Measurements from ENCODE around the gene PPP6R3.

The PPP6R3 gene

DNA sequence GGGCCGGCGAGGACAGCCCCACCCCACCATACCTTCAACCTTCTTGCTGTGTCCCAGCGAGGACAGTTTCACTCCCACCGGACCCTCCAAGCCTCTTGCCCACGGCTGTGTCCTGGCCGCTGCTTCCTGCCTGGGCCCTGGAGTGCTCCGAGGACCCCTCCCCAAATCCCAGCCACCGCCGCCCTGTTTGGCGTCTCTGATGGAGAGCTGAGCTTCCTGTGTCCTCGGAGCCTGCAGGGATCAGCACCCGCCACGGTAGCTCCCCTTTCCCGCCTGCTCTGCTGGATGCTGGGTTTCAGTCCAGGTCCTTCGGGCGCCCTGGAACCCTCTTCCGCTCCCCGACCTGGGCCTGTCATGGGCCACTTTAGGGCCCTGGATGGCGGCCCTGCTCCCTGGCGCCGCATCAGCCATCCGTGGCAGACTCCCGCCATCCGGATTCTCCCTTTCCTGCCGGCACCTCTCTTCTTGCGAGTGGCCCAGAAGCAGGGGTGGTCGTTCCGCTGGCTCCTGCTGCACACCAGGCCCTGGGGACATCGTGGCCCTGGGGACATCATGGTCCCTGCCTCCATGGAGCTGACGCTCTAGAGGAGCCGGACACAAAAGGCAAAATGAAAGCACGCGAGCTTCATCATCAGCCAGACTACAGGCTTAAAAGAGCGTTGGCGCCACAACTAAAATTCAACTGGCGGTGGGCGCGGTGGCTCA is 189.5 kb downstream of the PPP6R3 start:
- DNase-seq (ENCODE audit: low read depth in 2 of 3, low spot score in 2 of 3) = no peak

- DNase-seq (ENCODE audit: low read depth in 2 of 3, low spot score in 2 of 3) = no peak
Observed at GRCh38 chr11:68650801-68651200, 190.2 kb downstream of the PPP6R3 start.

DNA sequence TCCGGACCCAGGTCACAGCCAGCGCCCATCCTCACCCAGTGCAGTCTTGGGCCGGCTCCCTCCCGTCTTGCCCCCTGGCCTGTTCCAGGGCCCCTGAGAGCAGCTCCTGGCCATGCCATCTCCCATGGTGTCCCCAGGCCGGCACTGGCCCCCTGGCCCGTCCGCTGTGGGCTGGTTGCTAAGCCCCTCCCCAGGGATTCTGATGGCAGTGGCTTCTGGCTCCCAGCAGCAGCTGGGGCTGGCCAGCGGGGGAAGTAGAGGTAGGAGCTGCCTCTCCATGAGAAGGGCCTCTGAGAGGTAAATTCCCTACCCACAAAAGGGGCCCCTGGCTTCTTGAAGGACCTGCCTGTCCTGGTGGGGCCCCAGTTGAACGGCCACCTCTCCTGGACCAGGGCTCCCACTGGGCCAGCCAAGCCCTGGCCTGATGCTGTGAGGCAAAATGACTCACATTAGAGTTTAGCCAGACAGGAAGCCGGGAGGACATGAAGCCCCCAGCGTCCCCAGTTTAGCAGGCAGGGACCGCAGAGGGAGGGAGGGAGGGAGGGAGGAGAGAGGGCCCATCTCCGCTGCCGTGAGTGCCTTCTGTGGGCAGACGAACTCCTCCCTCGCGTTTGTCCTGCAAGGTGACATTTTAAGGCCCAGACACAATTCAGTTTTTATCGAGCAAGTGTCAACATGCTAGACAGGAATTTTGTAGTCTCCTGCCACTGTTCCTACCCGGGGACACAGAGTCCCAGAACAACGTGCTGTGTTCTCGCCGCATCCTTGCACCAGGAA is 190.8 kb downstream of the PPP6R3 start:
- DNase-seq (ENCODE audit: low read depth in 2 of 3, low spot score in 2 of 3) = no peak

GRCh38 chr11:68651985-68652682 is 191.6 kb downstream of the PPP6R3 start:
- no peak for DNase-seq (ENCODE audit: low read depth in 2 of 3, low spot score in 2 of 3)

GRCh38 chr11:68652683-68653156 is 192.2 kb downstream of the PPP6R3 start:
- no peak for DNase-seq (ENCODE audit: low read depth in 2 of 3, low spot score in 2 of 3)

DNA sequence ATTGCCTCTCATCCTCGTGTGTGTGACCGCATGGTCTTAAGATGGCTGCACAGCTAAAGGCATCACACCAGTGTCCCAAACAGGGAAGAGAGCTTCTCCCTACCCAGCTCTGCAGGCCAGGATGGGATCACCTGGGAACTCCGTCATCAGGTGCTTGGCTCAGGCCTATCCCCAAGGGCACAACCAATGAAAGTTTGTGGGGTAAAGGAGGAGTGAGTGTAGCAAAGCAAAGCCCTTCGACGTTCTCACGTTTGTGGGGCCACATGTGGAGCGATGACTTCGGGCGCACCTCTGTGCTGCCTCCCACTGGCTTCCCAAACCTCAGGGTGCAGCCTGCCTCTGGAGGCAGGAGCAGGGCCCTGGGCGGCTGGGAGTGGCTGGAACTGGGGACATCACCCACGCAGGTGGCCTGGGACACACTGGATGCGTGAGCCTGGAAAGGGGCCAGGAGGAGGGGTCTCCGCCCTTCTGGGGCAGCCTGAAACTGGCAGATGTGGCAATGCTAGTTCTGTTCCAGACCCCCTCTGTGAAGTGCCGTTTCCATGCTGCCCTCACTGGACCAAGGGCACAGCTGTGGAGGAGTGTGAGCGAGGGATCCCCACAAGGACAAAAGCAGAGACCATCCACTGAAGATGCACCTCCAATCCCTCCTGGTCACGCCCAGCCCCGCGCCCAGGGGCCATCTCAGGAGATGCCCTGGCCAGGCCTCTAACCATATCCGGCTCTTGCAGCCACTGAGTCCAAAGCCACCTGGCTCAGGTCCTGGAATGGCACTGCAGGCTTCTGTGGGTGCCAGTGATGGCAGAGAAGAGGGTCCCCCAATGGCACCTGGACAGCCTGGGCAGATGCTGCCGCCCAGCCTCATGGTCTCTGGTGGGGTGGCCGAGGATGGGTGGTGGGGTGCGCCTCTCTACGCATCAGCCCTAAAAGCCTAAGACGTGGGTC is 193.2 kb downstream of the PPP6R3 start:
- DNase-seq (ENCODE audit: low read depth in 2 of 3, low spot score in 2 of 3) = no peak

DNA sequence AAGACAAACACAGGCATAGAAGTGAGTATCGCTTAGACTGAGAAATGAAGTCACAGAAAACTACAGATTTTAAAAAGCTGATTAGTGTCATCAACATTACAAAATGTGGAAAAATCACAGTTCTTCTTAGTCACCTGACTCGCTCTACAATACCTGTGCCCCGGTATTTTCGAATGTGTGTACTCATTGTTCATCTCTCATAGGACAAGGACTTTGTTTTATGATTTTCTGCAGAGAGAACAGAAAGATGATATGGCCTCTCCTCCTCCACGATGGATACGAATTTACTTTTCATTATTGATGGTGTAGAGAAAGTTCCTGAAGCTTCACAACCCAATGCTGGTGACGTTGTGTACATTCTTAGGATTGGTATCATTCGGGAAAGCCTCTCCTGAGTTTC is 194.4 kb downstream of the PPP6R3 start:
- no peak for DNase-seq (ENCODE audit: low read depth in 2 of 3, low spot score in 2 of 3)

DNA sequence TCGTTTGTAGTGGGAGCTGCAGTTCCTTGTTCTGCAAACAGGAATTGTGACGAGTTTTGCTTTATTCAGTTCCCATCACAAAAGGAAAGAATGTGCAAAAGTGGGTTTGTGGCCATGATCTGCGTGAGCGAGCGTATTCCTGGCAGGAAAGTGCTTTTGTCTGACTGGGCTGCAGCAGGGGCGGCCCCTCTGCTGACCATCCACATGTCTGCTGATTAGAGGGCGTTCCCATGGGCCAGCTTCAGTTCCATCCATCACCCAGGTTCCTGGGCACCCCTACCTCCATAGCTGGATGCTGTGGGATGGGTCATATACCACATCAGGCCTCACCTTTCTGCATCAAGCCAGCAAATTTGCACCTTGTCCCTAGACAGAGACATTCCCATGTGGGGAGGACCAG is 194.9 kb downstream of the PPP6R3 start:
- DNase-seq (ENCODE audit: low read depth in 2 of 3, low spot score in 2 of 3) = no peak

DNA sequence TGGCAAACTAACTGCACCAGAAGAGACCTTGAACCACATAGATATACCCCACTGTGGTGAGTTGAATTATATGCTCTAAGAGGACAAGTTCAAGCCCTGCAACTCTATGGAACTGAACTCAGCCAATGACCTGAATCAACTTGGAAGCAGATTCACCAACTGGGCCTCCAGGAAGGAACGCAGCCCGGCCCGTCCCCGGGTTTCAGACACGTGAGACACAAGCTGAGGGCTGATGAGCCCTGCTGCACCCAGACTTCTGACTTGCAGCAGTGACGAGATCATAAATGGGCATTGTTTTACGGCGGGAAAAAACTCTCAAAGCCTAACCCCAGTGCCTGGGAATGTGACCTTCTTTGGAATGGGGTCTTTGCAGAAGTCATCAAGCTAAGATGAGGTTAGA is 195.3 kb downstream of the PPP6R3 start:
- DNase-seq (ENCODE audit: low read depth in 2 of 3, low spot score in 2 of 3) = no peak

- no peak for DNase-seq (ENCODE audit: low read depth in 2 of 3, low spot score in 2 of 3)
Observed at GRCh38 chr11:68657021-68657780, 196.6 kb downstream of the PPP6R3 start.

DNA sequence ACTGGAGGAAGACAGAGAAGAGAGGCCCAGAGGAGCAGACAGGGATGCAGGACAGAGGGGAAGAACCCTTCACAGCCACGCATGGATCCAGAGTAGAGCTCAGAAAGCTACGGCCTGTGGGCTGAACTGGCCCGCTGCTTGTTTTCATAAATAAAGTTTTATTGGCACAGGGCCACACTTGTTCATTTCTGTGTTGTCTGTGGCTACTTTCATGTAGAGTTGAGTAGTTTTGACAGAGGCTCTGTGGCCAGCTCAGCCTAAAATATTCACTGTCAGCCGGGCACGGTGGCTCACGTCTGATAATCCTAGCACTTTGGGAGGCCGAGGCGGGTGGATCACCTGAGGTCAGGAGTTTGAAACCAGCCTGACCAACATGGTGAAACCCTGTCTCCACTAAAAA is 197.5 kb downstream of the PPP6R3 start:
- no peak for DNase-seq (ENCODE audit: low read depth in 2 of 3, low spot score in 2 of 3)

DNA sequence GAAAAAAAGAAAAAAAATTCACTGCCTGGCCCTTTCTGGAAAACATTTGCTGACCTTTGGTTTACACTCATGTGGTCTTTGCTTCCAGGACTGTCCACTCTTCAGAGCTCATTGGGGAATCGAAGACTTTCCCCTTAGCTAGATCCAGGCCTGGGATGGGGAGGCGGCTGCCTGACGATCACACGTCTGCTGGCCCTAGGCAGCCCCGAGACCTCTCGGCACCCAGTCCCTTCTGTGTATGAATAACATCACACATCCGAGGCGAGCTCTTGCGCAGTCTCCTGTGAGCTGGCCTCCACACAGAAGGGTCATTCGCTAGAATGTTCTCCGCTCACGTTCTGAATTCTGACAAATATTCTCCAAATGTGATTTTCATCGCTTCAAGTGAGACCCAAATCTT is 198.1 kb downstream of the PPP6R3 start:
- no peak for DNase-seq (ENCODE audit: low read depth in 2 of 3, low spot score in 2 of 3)

GRCh38 chr11:68659158-68659921 is 198.8 kb downstream of the PPP6R3 start:
- no peak for DNase-seq (ENCODE audit: low read depth in 2 of 3, low spot score in 2 of 3)

- DNase-seq (ENCODE audit: low read depth in 2 of 3, low spot score in 2 of 3) = no peak
Observed at GRCh38 chr11:68660066-68660810, 199.7 kb downstream of the PPP6R3 start.

GRCh38 chr11:68661014-68661413 is 200.5 kb downstream of the PPP6R3 start:
- no peak for DNase-seq (ENCODE audit: low read depth in 2 of 3, low spot score in 2 of 3)

GRCh38 chr11:68661697-68662603 is 201.4 kb downstream of the PPP6R3 start:
- no peak for DNase-seq (ENCODE audit: low read depth in 2 of 3, low spot score in 2 of 3)

GRCh38 chr11:68663482-68664010 is 203.0 kb downstream of the PPP6R3 start:
- no peak for DNase-seq (ENCODE audit: low read depth in 2 of 3, low spot score in 2 of 3)

All from activated CD8-positive, alpha-beta memory T cell treated with anti-CD3 and anti-CD28 coated beads for 48 hours (primary cell).